Measurements from ENCODE around the gene FLT3LG.

DNA sequence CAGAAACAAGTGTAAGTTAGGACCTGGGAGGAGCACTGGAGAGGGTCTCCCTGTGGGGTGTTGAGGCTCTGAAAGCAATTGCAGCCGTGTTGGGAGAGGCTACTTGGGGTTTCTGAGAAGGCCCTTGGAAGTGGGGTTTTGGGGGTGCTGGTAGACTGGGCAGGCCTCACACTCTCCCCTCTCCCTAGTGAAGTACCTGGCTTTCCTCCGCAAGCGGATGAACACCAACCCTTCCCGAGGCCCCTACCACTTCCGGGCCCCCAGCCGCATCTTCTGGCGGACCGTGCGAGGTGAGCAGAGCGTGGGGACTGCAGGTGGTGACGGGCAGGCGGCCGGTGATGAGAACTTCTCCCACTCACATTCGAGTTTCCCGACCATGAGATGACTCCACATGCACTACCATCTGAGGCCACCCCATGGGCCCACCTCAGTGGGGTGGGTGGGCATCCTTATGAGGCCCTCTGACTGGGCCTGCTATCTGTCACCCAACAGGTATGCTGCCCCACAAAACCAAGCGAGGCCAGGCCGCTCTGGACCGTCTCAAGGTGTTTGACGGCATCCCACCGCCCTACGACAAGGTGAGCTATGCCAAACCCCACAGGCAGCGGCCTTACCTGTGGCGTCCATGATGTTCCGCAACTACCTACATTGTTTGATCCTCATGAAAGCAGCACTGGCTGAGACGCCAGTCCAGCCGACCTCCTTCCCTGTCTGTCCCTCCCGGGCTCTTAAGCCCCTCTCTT lies 16.4 kb downstream of the FLT3LG start:
- TF ChIP-seq CTCF (IDR thresholded peaks at IDR 0.05) (no peak), POLR2A (IDR thresholded peaks at IDR 0.05) (no peak)
